DOHH2 (cell line): ENCODE data around the gene IL1R1.

Experiments
- CTCF ChIP-seq: fragments of 200-600 bp; sonication (generic); IDR thresholded peaks from one replicate; pipeline ENCODE4 v1.5.1; 2014; ENCODE audit warnings: antibody characterized with exemption, mild to moderate bottlenecking, low read depth, low read length; ENCODE audit not compliant: poor library complexity, severe bottlenecking
- EZH2phosphoT487 ChIP-seq: fragments of 200-600 bp; sonication (generic); IDR thresholded peaks from 2 replicates; pipeline ENCODE4 v1.6.1; 2017; ENCODE audit warnings: borderline replicate concordance, mild to moderate bottlenecking, antibody characterized with exemption, low read length, moderate library complexity, mixed read lengths

- TF ChIP-seq CTCF (no peak), EZH2phosphoT487 (no peak)
Observed at GRCh38 chr2:102094917-102095316, 47.6 kb upstream of the IL1R1 start.
